K562 (cell line): ENCODE data around the gene SOAT1. TPM values are rescaled to one million over a fixed set of nuclear protein-coding genes. Genes with fewer than 3 reads are reported as not detected.

Source experiments
- ATF1 ChIP-seq, 2 experiments: fragments of 450-650 bp in 1 of 2; IDR thresholded peaks; 2 replicates each; pipeline ENCODE4 v1.6.1; 2016; ENCODE audit warnings: missing compliant biosample characterization in 1 of 2, missing genetic modification characterization in 1 of 2
- CHD1 ChIP-seq: fragments of 200-600 bp; sonication (generic); IDR thresholded peaks from one replicate; pipeline ENCODE4 v1.6.1; 2012; ENCODE audit warnings: mild to moderate bottlenecking, moderate library complexity, low read length, inconsistent platforms
- FOXA1 ChIP-seq: fragments of 450-650 bp; IDR thresholded peaks from 2 replicates; pipeline ENCODE4 v1.6.1; 2016; ENCODE audit warnings: mild to moderate bottlenecking, borderline replicate concordance
- GABPB1 ChIP-seq: sonication (generic); formaldehyde crosslinking; IDR thresholded peaks from 2 replicates; pipeline ENCODE4 v1.8.0; 2022; ENCODE audit warnings: mild to moderate bottlenecking, missing genetic modification reagents
- MTA2 ChIP-seq: fragments of 450-650 bp; IDR thresholded peaks from 2 replicates; pipeline ENCODE4 v1.6.1; 2016; ENCODE audit warnings: low read depth
- MTF1 ChIP-seq: fragments of 250-450 bp; sonication (Bioruptor Pico); IDR thresholded peaks from 2 replicates; pipeline ENCODE4 v1.9.0; 2021; ENCODE audit warnings: moderate library complexity, mild to moderate bottlenecking, inconsistent platforms, borderline replicate concordance
- PKNOX1 ChIP-seq: fragments of 450-650 bp; IDR thresholded peaks from 2 replicates; pipeline ENCODE4 v1.6.1; 2016
- PPARD ChIP-seq: fragments of 250-450 bp; sonication (Bioruptor Pico); IDR thresholded peaks from 2 replicates; pipeline ENCODE4 v1.8.0; 2022; ENCODE audit warnings: inconsistent platforms, mild to moderate bottlenecking, moderate library complexity
- SAFB2 ChIP-seq: fragments of 200-400 bp; formaldehyde crosslinking; IDR thresholded peaks from 2 replicates; pipeline ENCODE4 v1.6.1; 2018; ENCODE audit warnings: borderline replicate concordance, low read length, low read depth, moderate library complexity; ENCODE audit not compliant: severe bottlenecking
- SETDB1 ChIP-seq: IDR thresholded peaks from one replicate; pipeline ENCODE4 v1.6.1; 2012; ENCODE audit warnings: low read length, control low read depth, inconsistent platforms
- SIN3B ChIP-seq: fragments of 450-650 bp; IDR thresholded peaks from 2 replicates; pipeline ENCODE4 v1.6.1; 2017; ENCODE audit warnings: low read depth, mild to moderate bottlenecking, moderate library complexity
- TEAD2 ChIP-seq: fragments of 450-650 bp; IDR thresholded peaks from 2 replicates; pipeline ENCODE4 v1.6.1; 2016; ENCODE audit warnings: missing genetic modification characterization, control low read depth, missing compliant biosample characterization
- TFAP4 ChIP-seq: sonication (generic); formaldehyde crosslinking; IDR thresholded peaks from 2 replicates; pipeline ENCODE4 v1.8.0; 2022; ENCODE audit warnings: missing genetic modification reagents, mild to moderate bottlenecking, moderate library complexity, borderline replicate concordance
- USF1 ChIP-seq: sonication (generic); formaldehyde crosslinking; IDR thresholded peaks from 2 replicates; pipeline ENCODE4 v1.9.0; 2022; ENCODE audit warnings: mild to moderate bottlenecking, missing genetic modification reagents
- VEZF1 ChIP-seq: fragments of 200-800 bp; sonication (Bioruptor generic); IDR thresholded peaks from 2 replicates; pipeline ENCODE4 v1.6.1; 2017; ENCODE audit warnings: missing genetic modification characterization, missing compliant biosample characterization
- YBX1 ChIP-seq: fragments of 450-650 bp; IDR thresholded peaks from 2 replicates; pipeline ENCODE4 v1.7.1; 2016; ENCODE audit warnings: mild to moderate bottlenecking
- ZC3H8 ChIP-seq: fragments of 450-650 bp; IDR thresholded peaks from 2 replicates; pipeline ENCODE4 v1.6.1; 2017
- ZKSCAN8 ChIP-seq: fragments of 200-800 bp; sonication (Bioruptor generic); IDR thresholded peaks from 2 replicates; pipeline ENCODE4 v1.6.1; 2016; ENCODE audit warnings: missing genetic modification characterization, missing compliant biosample characterization
- ZNF280A ChIP-seq: fragments of 450-650 bp; IDR thresholded peaks from 2 replicates; pipeline ENCODE4 v1.6.1; 2018; ENCODE audit warnings: mild to moderate bottlenecking, low read depth; ENCODE audit not compliant: partially characterized antibody
- ZNF445 ChIP-seq: fragments of 250-450 bp; sonication (Bioruptor Pico); IDR thresholded peaks from 2 replicates; pipeline ENCODE4 v1.4.0; 2020; ENCODE audit warnings: low read depth, mild to moderate bottlenecking, moderate library complexity
- ZNF644 ChIP-seq: fragments of 200-800 bp; sonication (Bioruptor generic); IDR thresholded peaks from 2 replicates; pipeline ENCODE4 v1.6.1; 2016; ENCODE audit warnings: low read depth, missing genetic modification characterization, missing compliant biosample characterization
- polyA plus RNA-seq, 8 experiments: library from polyadenylated mRNA; depleted of rRNA in 4 of 8; stranded (reverse) in 5 of 8; unstranded in 3 of 8; fragments of >200 nt; fragmentation: Nextera tagmentation in 2 of 8; fragmentation: Illumina TruSeq in 1 of 8; extraction: Ambion mirVana in 2 of 8; extraction: Trizol in 1 of 8; gene quantifications; 2 replicates each; pipeline versions ENCODE4 v1.2.1 to v1.2.3, GENCODE V29; 2011 to 2014; ENCODE audit warnings: inconsistent platforms in 1 of 8, missing spikeins in 1 of 8
- total RNA-seq, 7 experiments: library from RNA; depleted of rRNA in 6 of 7; stranded (reverse); fragments of >200 nt in 6 of 7; fragmentation: Illumina TruSeq in 2 of 7; extraction: Trizol in 2 of 7; gene quantifications; 2 replicates each; pipeline versions ENCODE4 v1.2.1 to v1.2.3, GENCODE V29; 2011 to 2021; ENCODE audit warnings: low replicate concordance in 1 of 7

Gene SOAT1
- total and polyA plus RNA-seq, 9 of the 15 experiments (the other 6 are each of a cell fraction or from before 2014, with no cell fraction given), result 5.5 to 29.1 (median 17.3) TPM

- TF ChIP-seq PPARD (CRISPR knock-in tag) (no peak), TEAD2 (tag) (no peak), SIN3B (no peak), MTA2 (no peak), VEZF1 (CRISPR knock-in tag) (peak; percentile 69), FOXA1 (no peak), GABPB1 (CRISPR knock-in tag) (peak; percentile 76), USF1 (CRISPR knock-in tag) (peak; percentile 63; the same call in 1 of the 2 replicates), TFAP4 (CRISPR knock-in tag) (peak; percentile 64), YBX1 (no peak), ZKSCAN8 (no peak), ATF1 (CRISPR knock-in tag; IDR thresholded peaks at IDR 0.05) (peak; percentile 51; the same call in 1 of the 2 replicates), ATF1 (tag; IDR thresholded peaks at IDR 0.05) (peak; percentile 93), MTF1 (CRISPR knock-in tag) (no peak), PKNOX1 (peak; percentile 70), ZNF280A (no peak), SETDB1 (no peak), CHD1 (peak; percentile 51), ZNF445 (no peak), ZNF644 (tag) (no peak), ZC3H8 (no peak), SAFB2 (no peak)
Measured at GRCh38 chr1:179293340-179294327, at the start of gene SOAT1 (continued).
